A673 (cell line): ENCODE data around the gene HDAC4.

Experiments
- EZH2 ChIP-seq: fragments of 200-600 bp; sonication (generic); IDR thresholded peaks from 2 replicates; pipeline ENCODE4 v1.6.1; 2017; ENCODE audit warnings: borderline replicate concordance, low read depth, mild to moderate bottlenecking, mixed read lengths, antibody characterized with exemption, low read length; ENCODE audit not compliant: poor library complexity, severe bottlenecking
- TF ChIP-seq, protein P1 (sequence below): fragments of 300-800, 200-600 bp; sonication (generic); conservative IDR thresholded peaks from 2 replicates; pipeline ENCODE4 v1.5.1; 2017; ENCODE audit warnings: low read depth, mild to moderate bottlenecking, antibody characterized with exemption, low read length, moderate library complexity, mixed read lengths

DNA sequence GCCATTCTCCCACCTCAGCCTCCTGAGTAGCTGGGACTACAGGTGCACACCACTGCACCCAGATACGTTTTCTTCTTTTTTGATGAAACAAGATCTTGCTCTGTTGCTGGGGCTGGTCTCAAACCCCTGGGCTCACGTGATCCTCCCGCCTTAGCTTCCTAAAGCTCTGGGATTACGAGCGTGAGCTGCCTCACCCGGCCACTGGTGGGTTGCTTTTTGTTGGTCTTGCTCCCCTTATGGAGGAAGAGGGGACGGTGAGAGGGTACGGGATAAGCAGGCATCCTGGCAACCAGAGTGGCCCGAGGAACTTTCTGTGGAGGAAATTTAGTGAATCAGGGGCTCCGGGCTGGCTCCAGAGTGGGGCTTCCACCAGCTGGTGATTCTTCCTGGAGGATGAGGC, 222.3 kb downstream of the HDAC4 start:
- TF ChIP-seq, protein P1, sequence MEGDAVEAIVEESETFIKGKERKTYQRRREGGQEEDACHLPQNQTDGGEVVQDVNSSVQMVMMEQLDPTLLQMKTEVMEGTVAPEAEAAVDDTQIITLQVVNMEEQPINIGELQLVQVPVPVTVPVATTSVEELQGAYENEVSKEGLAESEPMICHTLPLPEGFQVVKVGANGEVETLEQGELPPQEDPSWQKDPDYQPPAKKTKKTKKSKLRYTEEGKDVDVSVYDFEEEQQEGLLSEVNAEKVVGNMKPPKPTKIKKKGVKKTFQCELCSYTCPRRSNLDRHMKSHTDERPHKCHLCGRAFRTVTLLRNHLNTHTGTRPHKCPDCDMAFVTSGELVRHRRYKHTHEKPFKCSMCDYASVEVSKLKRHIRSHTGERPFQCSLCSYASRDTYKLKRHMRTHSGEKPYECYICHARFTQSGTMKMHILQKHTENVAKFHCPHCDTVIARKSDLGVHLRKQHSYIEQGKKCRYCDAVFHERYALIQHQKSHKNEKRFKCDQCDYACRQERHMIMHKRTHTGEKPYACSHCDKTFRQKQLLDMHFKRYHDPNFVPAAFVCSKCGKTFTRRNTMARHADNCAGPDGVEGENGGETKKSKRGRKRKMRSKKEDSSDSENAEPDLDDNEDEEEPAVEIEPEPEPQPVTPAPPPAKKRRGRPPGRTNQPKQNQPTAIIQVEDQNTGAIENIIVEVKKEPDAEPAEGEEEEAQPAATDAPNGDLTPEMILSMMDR = no peak
- no peak for TF ChIP-seq EZH2
